HCT116 (cell line): ENCODE results near the gene BACH1. TPM values are rescaled to one million over a fixed set of nuclear protein-coding genes. Genes with fewer than 3 reads are reported as not detected.
"Not testable (repeated sequence)": the region's sequence is repeated elsewhere in the genome, so short reads cannot be mapped to it uniquely, and the experiment has no call there.

Experiments used
- ATAC-seq: fragments of 200-7000 bp; cut with Tn5 transposase; 2 replicates; pipeline ENCODE4 v1.9.1; 2020; ENCODE audit warnings: mild to moderate bottlenecking, moderate library complexity
- BruUV-seq: library from RNA; stranded (reverse); fragments of 400-500 nt; replicated peaks from 2 replicates; lab custom pipeline; 2021; lab: Mats Ljungman, UMichigan
- CTCF ChIA-PET: fragments of 300-600 bp; sonication (Branson Sonifier 250); formaldehyde crosslinking; loops from one replicate; lab custom pipeline; 2021; ENCODE audit warnings: antibody characterized with exemption; lab: Charles Lee
- POLR2A ChIA-PET: fragments of 300-600, 350-600 bp; sonication (Branson Sonifier 250); formaldehyde crosslinking; loops from one replicate; lab custom pipeline; 2021; ENCODE audit warnings: antibody characterized with exemption; lab: Charles Lee
- RAD21 ChIA-PET, 2 experiments: fragments of 300-600 bp; sonication (Branson Sonifier 250); formaldehyde crosslinking; loops; one replicate each; lab custom pipeline; 2023; ENCODE audit warnings: low total read pairs in 2 of 2; ENCODE audit not compliant: uncharacterized antibody in 2 of 2, unreplicated experiment in 2 of 2, low non-redundant PET in 1 of 2; lab: Charles Lee
- DNase-seq: peaks from one replicate; pipeline ENCODE4 v3.0.0-alpha.2; 2010; ENCODE audit warnings: low read depth, low spot score
- H2AFZ ChIP-seq: fragments of 200-600 bp; shearing (Covaris generic), sonication (generic); 2 replicates; pipeline ENCODE4 v1.6.1; 2017; ENCODE audit warnings: low read depth, mixed run types, mixed read lengths, antibody characterized with exemption, low read length; ENCODE audit not compliant: poor library complexity, severe bottlenecking
- H3K27ac ChIP-seq: 2 replicates; pipeline ENCODE4 v1.5.1; 2012; ENCODE audit warnings: low read depth, low read length
- H3K27me3 ChIP-seq: fragments of 200-600 bp; sonication (generic); 2 replicates; pipeline ENCODE4 v1.6.1; 2016; ENCODE audit warnings: mixed run types, low read length, mixed read lengths; ENCODE audit not compliant: insufficient read depth
- H3K36me3 ChIP-seq, 2 experiments: fragments of 200-500 bp in 1 of 2; fragments of 200-600 bp in 1 of 2; sonication (Bioruptor generic) in 1 of 2; sonication (generic) in 1 of 2; 2 replicates each; pipeline versions ENCODE4 v1.5.1 to v1.6.1; 2014 to 2016; ENCODE audit warnings: low read length in 2 of 2, inconsistent platforms in 1 of 2, mixed read lengths in 1 of 2, mixed run types in 1 of 2; ENCODE audit not compliant: insufficient read depth in 2 of 2, control insufficient read depth in 1 of 2
- H3K4me1 ChIP-seq, 2 experiments: fragments of 200-600 bp in 1 of 2; sonication (generic) in 1 of 2; 2 replicates each; pipeline versions ENCODE4 v1.5.1 to v1.6.1; 2012 to 2017; ENCODE audit warnings: low read length in 2 of 2, inconsistent platforms in 1 of 2, mild to moderate bottlenecking in 1 of 2, mixed read lengths in 1 of 2, mixed run types in 1 of 2, moderate library complexity in 1 of 2; ENCODE audit not compliant: insufficient read depth in 2 of 2, control insufficient read depth in 1 of 2
- H3K4me2 ChIP-seq: fragments of 200-600 bp; sonication (generic); 2 replicates; pipeline ENCODE4 v1.6.1; 2017; ENCODE audit warnings: mixed run types, low read length, mixed read lengths
- H3K4me3 ChIP-seq, 2 experiments: fragments of 200-600 bp in 1 of 2; sonication (generic) in 1 of 2; replicated peaks in 1 of 2; 2 replicates each; pipeline ENCODE4 v1.5.1; 2011 to 2016; ENCODE audit warnings: low read length in 2 of 2, control low read depth in 1 of 2, low read depth in 1 of 2, mild to moderate bottlenecking in 1 of 2, mixed read lengths in 1 of 2, mixed run types in 1 of 2
- H3K79me2 ChIP-seq: fragments of 200-600 bp; sonication (generic); 2 replicates; pipeline ENCODE4 v1.6.1; 2017; ENCODE audit warnings: mild to moderate bottlenecking, mixed run types, low read length, moderate library complexity, mixed read lengths; ENCODE audit not compliant: insufficient read depth
- H3K9ac ChIP-seq: fragments of 200-600 bp; sonication (generic); 2 replicates; pipeline ENCODE4 v1.6.1; 2016; ENCODE audit warnings: low read length, mixed read lengths
- H3K9me2 ChIP-seq: fragments of 200-600 bp; sonication (generic), shearing (Covaris generic); 2 replicates; pipeline ENCODE4 v1.6.1; 2017; ENCODE audit warnings: mixed run types, mild to moderate bottlenecking, moderate library complexity; ENCODE audit not compliant: insufficient read depth
- H3K9me3 ChIP-seq, 2 experiments: fragments of 200-500 bp in 1 of 2; fragments of 200-600 bp in 1 of 2; sonication (Bioruptor generic) in 1 of 2; sonication (generic) in 1 of 2; 2 replicates each; pipeline ENCODE4 v1.6.1; 2014 to 2017; ENCODE audit warnings: low read length in 2 of 2, mixed read lengths in 2 of 2, inconsistent platforms in 1 of 2, low read depth in 1 of 2, mild to moderate bottlenecking in 1 of 2, mixed run types in 1 of 2, moderate library complexity in 1 of 2; ENCODE audit not compliant: control insufficient read depth in 1 of 2, insufficient read depth in 1 of 2
- H4K20me1 ChIP-seq: fragments of 200-600 bp; sonication (generic), shearing (Covaris generic); 2 replicates; pipeline ENCODE4 v1.6.1; 2017; ENCODE audit warnings: mixed run types, mild to moderate bottlenecking, moderate library complexity; ENCODE audit not compliant: insufficient read depth
- POLR2A ChIP-seq: IDR thresholded peaks from 2 replicates; pipeline ENCODE4 v1.7.0; 2011; ENCODE audit warnings: borderline replicate concordance; ENCODE audit not compliant: insufficient read depth, insufficient read length; ENCODE audit errors: extremely low read depth
- SIN3A ChIP-seq: IDR thresholded peaks from 2 replicates; pipeline ENCODE4 v1.6.1; 2012; ENCODE audit warnings: low read depth
- SRF ChIP-seq: IDR thresholded peaks from 2 replicates; pipeline ENCODE4 v1.6.1; 2012; ENCODE audit warnings: low read depth
- intact Hi-C: fragments of 100-400 bp; cut with micrococcal nuclease; formaldehyde crosslinking; loops from 2 replicates; pipeline ENCODE4 v1.10.0; 2022
- total RNA-seq: library from RNA; stranded (reverse); gene quantifications from one replicate; pipeline ENCODE4 v1.2.1, GENCODE V29; 2021; ENCODE audit not compliant: unreplicated experiment
- TF ChIP-seq, protein P1 (sequence below): IDR thresholded peaks from 2 replicates; pipeline ENCODE4 v1.6.1; 2012
- TF ChIP-seq, protein P2 (sequence below): IDR thresholded peaks from 2 replicates; pipeline ENCODE4 v1.6.1; 2012

BACH1 gene
- total RNA-seq, 1 experiment from 2014 or later, result 28.4 TPM

DNA sequence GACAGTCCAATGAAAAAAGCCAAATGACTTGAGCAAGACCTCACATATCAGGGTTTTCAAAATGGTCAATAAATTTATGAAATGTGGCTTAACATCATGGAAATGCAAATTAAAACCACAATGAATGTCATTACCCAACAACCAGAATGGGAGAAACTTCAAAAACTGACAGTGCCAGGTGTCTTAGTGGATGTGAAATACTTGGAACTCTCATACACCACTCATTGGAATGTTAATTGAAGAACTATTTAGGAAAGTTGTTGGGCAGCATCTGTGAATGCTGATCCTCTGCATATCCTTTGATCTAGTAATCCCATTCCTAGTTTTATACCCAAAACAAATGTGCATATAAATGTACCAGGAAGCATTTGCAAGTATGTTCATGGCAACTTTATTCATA is 19.2 kb upstream of the BACH1 start:
- ChIA-PET RAD21 (no interaction called here), CTCF (no interaction called here), POLR2A (no interaction called here)
- no peaks in the 10 kb centered on the region for H3K79me2 ChIP-seq
- no peaks in the 10 kb centered on the region for H3K9me2 ChIP-seq
- no peak overlapping the region for H3K4me2 ChIP-seq
- ATAC-seq, result no peak
- no peak for DNase-seq
- no peak overlapping the region for H3K4me3 ChIP-seq
- intact Hi-C loops, result no loop called here
- no peaks in the 10 kb centered on the region for H4K20me1 ChIP-seq
- no peak overlapping the region for H3K27ac ChIP-seq
- no peak overlapping the region for H3K9ac ChIP-seq
- no peaks in the 10 kb centered on the region for H3K27me3 ChIP-seq
- H3K36me3 ChIP-seq, result no peaks in the 10 kb centered on the region
- no peak for TF ChIP-seq SIN3A
- H2AFZ ChIP-seq, result no peak overlapping the region
- H3K4me1 ChIP-seq, result no peaks in the 10 kb centered on the region
- no TSS peak for BruUV-seq
- H3K9me3 ChIP-seq, result no peaks in the 10 kb centered on the region

DNA sequence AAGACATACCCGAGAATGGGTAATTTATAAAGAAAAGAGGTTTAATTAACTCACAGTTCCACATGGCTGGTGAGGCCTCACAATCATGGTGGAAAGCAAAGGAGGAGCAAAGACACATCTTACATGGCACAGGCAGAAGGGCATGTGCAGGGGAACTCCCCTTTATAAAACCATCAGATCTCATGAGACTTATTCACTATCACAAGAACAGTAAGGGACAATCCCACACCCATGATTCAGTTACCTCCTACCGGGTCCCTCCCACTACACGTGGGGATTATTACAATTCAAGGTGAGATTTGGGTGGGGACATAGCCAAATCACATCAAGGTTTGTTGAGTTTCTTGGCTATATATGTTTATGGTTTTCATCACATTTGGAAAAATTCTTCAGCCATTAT is 16.9 kb upstream of the BACH1 start:
- H3K79me2 ChIP-seq, BruUV-seq, ATAC-seq, H2AFZ ChIP-seq, H3K4me2 ChIP-seq, H3K9ac ChIP-seq, H3K9me3 ChIP-seq, H3K27ac ChIP-seq, H3K4me1 ChIP-seq, intact Hi-C loops, H3K4me3 ChIP-seq, POLR2A ChIA-PET, DNase-seq, H3K36me3 ChIP-seq, H3K27me3 ChIP-seq, CTCF ChIA-PET, H3K9me2 ChIP-seq, RAD21 ChIA-PET, H4K20me1 ChIP-seq: not testable (repeated sequence)

DNA sequence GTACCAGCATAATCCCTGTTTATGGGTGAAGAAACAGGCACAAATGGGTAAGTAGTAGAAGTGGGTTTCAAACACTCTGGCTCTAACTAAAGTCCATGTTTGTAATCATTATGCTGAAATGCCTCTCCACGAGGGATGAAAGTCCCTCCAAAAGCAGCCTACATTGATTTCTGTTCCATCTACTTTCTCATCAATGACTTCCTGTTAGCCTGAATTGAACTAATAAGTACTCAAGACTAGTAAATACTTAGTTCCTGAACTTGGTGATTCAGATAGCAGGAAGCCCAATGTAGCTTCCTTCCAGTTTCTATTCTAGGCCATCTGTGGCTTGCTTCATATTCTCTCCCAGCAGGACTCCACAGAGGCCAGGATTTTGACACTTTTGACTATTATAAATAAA is 11.3 kb upstream of the BACH1 start:
- no peaks in the 10 kb centered on the region for H3K27me3 ChIP-seq
- TF ChIP-seq, protein P1, sequence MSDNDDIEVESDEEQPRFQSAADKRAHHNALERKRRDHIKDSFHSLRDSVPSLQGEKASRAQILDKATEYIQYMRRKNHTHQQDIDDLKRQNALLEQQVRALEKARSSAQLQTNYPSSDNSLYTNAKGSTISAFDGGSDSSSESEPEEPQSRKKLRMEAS, result no peak
- TF ChIP-seq, protein P2, sequence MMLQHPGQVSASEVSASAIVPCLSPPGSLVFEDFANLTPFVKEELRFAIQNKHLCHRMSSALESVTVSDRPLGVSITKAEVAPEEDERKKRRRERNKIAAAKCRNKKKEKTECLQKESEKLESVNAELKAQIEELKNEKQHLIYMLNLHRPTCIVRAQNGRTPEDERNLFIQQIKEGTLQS, result no peak
- no peak for TF ChIP-seq POLR2A
- TF ChIP-seq SRF, result no peak
- H3K4me2 ChIP-seq, result no peak overlapping the region
- RAD21 ChIA-PET, result no interaction called here
- no peak overlapping the region for H3K27ac ChIP-seq
- no peaks in the 10 kb centered on the region for H3K4me1 ChIP-seq
- intact Hi-C loops, result no loop called here
- no peaks in the 10 kb centered on the region for H3K9me2 ChIP-seq
- H3K4me3 ChIP-seq, result no peak overlapping the region
- POLR2A ChIA-PET, result no interaction called here
- no peaks in the 10 kb centered on the region for H3K36me3 ChIP-seq
- CTCF ChIA-PET, result no interaction called here
- H4K20me1 ChIP-seq, result no peaks in the 10 kb centered on the region
- no peak overlapping the region for H3K9ac ChIP-seq
- H3K79me2 ChIP-seq, result no peaks in the 10 kb centered on the region
- H2AFZ ChIP-seq, result no peak overlapping the region
- BruUV-seq, result no TSS peak
- H3K9me3 ChIP-seq, result no peaks in the 10 kb centered on the region
- no peak for DNase-seq
- ATAC-seq, result no peak
